Measurements from ENCODE around the gene B3GNT9. TPM values are rescaled to one million over a fixed set of nuclear protein-coding genes. Genes with fewer than 3 reads are reported as not detected.
"Not testable (repeated sequence)": the region's sequence is repeated elsewhere in the genome, so short reads cannot be mapped to it uniquely, and the experiment has no call there.

The B3GNT9 gene
- total RNA-seq, 1 experiment from 2014 or later = 3.8 TPM

GRCh38 chr16:67128417-67128816 lies 22.4 kb downstream of the B3GNT9 start:
- TF ChIP-seq TCF7L2 (IDR thresholded peaks at IDR 0.05; ENCODE audit: borderline replicate concordance, extremely low read depth, insufficient read depth, insufficient read length) = no peak
- no peak for TF ChIP-seq YY1 (IDR thresholded peaks at IDR 0.05; ENCODE audit: extremely low read depth, insufficient replicate concordance, low read depth, low read length)
- TF ChIP-seq SRF (IDR thresholded peaks at IDR 0.05; ENCODE audit: low read depth) = no peak
- no peak overlapping the region for H3K4me3 ChIP-seq (replicated peaks in 1 of 2; ENCODE audit: low read depth in 1 of 2, low read length in 2 of 2)
- ChIA-PET POLR2A (no interaction called here), CTCF (no interaction called here), RAD21 (ENCODE audit: low non-redundant PET in 1 of 2, low total read pairs in 2 of 2, uncharacterized antibody in 2 of 2, unreplicated experiment in 2 of 2) (no interaction called here)
- no peaks in the 10 kb centered on the region for H3K9me2 ChIP-seq (ENCODE audit: insufficient read depth)
- peaks cover 16 to 18% of the 10 kb centered on the region in 2 experiments; a peak in 3 of 4 replicates for H3K36me3 ChIP-seq (ENCODE audit: control insufficient read depth in 1 of 2, insufficient read depth in 2 of 2, low read length in 2 of 2)
- no peak overlapping the region for H2AFZ ChIP-seq (ENCODE audit: low read depth, low read length, poor library complexity, severe bottlenecking)
- H3K4me1 ChIP-seq (ENCODE audit: control insufficient read depth in 1 of 2, insufficient read depth in 2 of 2, low read length in 2 of 2) = no peaks in the 10 kb centered on the region
- ATAC-seq = no peak
- no TSS peak for BruUV-seq (replicated peaks)
- 0 out of 2 replicates have a peak, but pooled peaks cover 3% of the 10 kb centered on the region for H3K79me2 ChIP-seq (ENCODE audit: insufficient read depth, low read length)
- no peaks in the 10 kb centered on the region for H3K9me3 ChIP-seq (ENCODE audit: control insufficient read depth in 1 of 2, insufficient read depth in 1 of 2, low read depth in 1 of 2, low read length in 2 of 2)
- no peak overlapping the region for H3K9ac ChIP-seq (ENCODE audit: low read length)
- no peak for DNase-seq (ENCODE audit: low read depth, low spot score)
- H4K20me1 ChIP-seq (ENCODE audit: insufficient read depth) = no peaks in the 10 kb centered on the region
- intact Hi-C loops (cut with micrococcal nuclease) = no loop called here
- no peak overlapping the region for H3K27ac ChIP-seq (ENCODE audit: low read depth, low read length)
- no peaks in the 10 kb centered on the region for H3K27me3 ChIP-seq (ENCODE audit: insufficient read depth, low read length)
- no peak overlapping the region for H3K4me2 ChIP-seq (ENCODE audit: low read length)

- H3K9me3 ChIP-seq (ENCODE audit: control insufficient read depth in 1 of 2, insufficient read depth in 1 of 2, low read depth in 1 of 2, low read length in 2 of 2); CTCF ChIA-PET; H3K4me2 ChIP-seq (ENCODE audit: low read length); H3K4me3 ChIP-seq (replicated peaks in 1 of 2; ENCODE audit: low read depth in 1 of 2, low read length in 2 of 2); H3K4me1 ChIP-seq (ENCODE audit: control insufficient read depth in 1 of 2, insufficient read depth in 2 of 2, low read length in 2 of 2); H3K9me2 ChIP-seq (ENCODE audit: insufficient read depth); POLR2A ChIA-PET; H3K27me3 ChIP-seq (ENCODE audit: insufficient read depth, low read length); H2AFZ ChIP-seq (ENCODE audit: low read depth, low read length, poor library complexity, severe bottlenecking); ATAC-seq; intact Hi-C loops (cut with micrococcal nuclease); DNase-seq (ENCODE audit: low read depth, low spot score); RAD21 ChIA-PET (ENCODE audit: low non-redundant PET in 1 of 2, low total read pairs in 2 of 2, uncharacterized antibody in 2 of 2, unreplicated experiment in 2 of 2); H3K9ac ChIP-seq (ENCODE audit: low read length); H4K20me1 ChIP-seq (ENCODE audit: insufficient read depth); BruUV-seq (replicated peaks); H3K27ac ChIP-seq (ENCODE audit: low read depth, low read length): not testable (repeated sequence)
- Histone ChIP-seq H3K79me2 (ENCODE audit: insufficient read depth, low read length) (peaks cover 17% of the 10 kb centered on the region), H3K36me3 (ENCODE audit: control insufficient read depth in 1 of 2, insufficient read depth in 2 of 2, low read length in 2 of 2) (peaks cover 5 to 24% of the 10 kb centered on the region in 2 experiments; a peak in 3 of 4 replicates)
Measured at GRCh38 chr16:67122799-67123198, 28.0 kb downstream of the B3GNT9 start.

Measured in HCT116 (cell line).